ENCODE measurements around the gene SLC45A1. TPM values are rescaled to one million over a fixed set of nuclear protein-coding genes. Genes with fewer than 3 reads are reported as not detected.

The SLC45A1 gene
- total RNA-seq, 4 donors from 2014 or later, result 0.51 to 13.8 (median 7.4) TPM

DNA sequence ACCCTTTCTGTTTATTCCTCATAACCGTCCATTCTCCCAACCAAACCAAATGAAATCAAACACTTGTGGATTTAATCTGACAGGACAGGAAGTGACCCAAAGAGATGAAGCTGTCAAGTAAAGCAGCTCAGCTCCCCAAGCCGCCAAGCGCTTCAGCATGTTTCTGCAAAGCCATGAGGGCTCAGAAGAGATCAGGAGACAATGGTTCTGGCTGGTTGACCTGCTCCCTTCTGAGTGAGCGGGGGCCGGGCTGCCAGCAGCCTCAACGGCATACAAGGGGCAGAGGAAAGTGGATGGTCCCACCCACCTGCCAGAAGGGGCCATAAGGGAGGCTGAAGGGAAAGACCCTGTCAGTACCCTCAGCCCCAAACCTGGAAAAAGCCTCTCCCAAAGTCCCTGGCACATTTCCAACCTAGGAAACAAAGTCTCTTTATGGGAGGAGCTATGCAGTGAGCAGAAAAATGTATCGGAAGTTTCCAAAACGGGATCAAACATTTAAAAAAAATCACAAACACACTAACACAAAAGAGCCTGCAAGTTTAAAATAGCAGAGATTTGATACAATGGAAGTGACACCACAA, 45.4 kb downstream of the SLC45A1 start:
- DNase-seq, result peak; percentile 16 to 17
- Histone ChIP-seq H3K36me3 (no peaks in the 10 kb centered on the region), H3K4me3 (no peak overlapping the region), H3K9me3 (no peaks in the 10 kb centered on the region), H3K27me3 (no peaks in the 10 kb centered on the region), H3K27ac (peak overlapping the region; percentile 17 to 85), H3K4me1 (peaks cover 0 to 14% of the 10 kb centered on the region in 2 donors)
- intact Hi-C loops (cut with DNase I; ENCODE audit: low total_unique reads), result no loop called here
- TF ChIP-seq, protein P1, sequence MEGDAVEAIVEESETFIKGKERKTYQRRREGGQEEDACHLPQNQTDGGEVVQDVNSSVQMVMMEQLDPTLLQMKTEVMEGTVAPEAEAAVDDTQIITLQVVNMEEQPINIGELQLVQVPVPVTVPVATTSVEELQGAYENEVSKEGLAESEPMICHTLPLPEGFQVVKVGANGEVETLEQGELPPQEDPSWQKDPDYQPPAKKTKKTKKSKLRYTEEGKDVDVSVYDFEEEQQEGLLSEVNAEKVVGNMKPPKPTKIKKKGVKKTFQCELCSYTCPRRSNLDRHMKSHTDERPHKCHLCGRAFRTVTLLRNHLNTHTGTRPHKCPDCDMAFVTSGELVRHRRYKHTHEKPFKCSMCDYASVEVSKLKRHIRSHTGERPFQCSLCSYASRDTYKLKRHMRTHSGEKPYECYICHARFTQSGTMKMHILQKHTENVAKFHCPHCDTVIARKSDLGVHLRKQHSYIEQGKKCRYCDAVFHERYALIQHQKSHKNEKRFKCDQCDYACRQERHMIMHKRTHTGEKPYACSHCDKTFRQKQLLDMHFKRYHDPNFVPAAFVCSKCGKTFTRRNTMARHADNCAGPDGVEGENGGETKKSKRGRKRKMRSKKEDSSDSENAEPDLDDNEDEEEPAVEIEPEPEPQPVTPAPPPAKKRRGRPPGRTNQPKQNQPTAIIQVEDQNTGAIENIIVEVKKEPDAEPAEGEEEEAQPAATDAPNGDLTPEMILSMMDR (IDR thresholded peaks at IDR 0.05), result no peak
- no peak for TF ChIP-seq POLR2A (IDR thresholded peaks at IDR 0.05)

DNA sequence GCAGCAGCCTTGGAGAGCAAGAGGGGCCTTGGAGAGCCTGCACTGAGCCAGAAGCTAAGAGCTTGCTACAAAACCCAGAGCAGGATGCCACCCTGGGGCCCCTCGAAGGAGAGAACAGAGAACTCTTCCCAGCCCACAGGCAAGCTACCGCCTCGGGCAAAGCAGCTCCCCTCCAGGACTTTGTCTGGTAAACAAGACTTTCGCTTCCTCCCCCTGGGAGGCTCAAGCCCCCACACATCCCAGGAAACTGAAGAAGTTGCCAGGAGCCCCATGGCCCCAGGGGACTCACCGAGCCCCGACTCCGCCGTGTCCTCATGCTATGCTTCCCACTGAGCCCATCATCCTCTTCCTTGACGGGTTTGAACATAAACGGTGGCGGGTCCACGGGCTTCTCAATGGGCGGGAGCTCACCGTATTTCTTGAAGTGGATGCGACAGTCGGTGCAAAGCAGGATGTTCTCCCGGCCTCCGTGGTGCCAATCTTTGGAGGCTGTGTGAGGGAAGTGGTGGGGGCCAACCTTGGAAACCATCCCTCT, 45.9 kb downstream of the SLC45A1 start:
- no peaks in the 10 kb centered on the region for H3K27me3 ChIP-seq
- H3K4me3 ChIP-seq, result no peak overlapping the region
- H3K4me1 ChIP-seq, result peaks cover 0 to 14% of the 10 kb centered on the region in 2 donors
- no peak for TF ChIP-seq POLR2A (IDR thresholded peaks at IDR 0.05)
- TF ChIP-seq, protein P1 (IDR thresholded peaks at IDR 0.05), result no peak
- H3K27ac ChIP-seq, result peak overlapping the region; percentile 17 to 85
- peak; percentile 18 to 39 for DNase-seq
- intact Hi-C loops (cut with DNase I; ENCODE audit: low total_unique reads), result no loop called here
- no peaks in the 10 kb centered on the region for H3K36me3 ChIP-seq
- no peaks in the 10 kb centered on the region for H3K9me3 ChIP-seq

DNA sequence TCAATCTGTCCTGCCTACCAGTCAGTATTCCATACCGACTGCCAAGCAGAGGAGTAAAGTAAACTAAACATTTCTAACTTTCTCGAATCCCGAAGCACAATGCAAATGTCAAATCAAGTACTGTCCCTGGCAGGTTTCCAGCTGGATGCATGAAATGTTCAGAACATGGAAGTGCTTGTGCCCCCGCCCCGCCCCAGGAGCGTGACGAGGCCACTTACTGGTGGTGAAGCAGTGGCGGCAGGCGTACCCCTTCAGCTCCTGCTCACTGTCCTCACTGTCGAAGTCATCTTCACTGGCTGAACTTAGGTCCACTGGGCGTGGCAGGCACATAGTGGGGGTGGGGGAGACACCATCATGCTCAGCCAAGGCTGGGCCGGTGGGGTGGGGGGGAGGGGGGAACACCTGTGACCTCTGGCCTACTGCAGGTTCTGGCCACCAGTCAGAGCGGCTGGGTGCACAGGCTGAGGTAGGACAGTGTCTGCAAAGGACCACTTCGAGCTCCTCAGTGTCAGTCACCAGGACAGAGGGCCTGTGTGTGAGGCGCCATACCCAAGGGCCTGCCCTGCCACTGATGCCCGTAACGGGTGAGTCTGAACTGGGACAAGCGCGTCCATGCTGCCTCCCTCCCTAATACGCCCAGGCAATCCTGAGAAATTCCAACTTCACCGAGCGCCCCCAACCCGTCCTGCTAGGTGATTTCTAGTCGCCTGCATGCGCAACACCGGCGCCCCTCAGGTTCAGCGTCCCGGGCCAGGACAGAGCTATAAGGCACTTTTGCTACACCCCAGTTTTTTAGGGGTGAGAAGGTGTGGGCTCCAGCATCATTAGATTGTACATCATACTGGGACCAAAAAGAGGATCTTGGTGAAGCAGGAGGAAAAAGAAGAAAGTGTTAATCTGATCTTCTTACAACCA, 46.9 kb downstream of the SLC45A1 start:
- Histone ChIP-seq H3K4me3 (no peak overlapping the region), H3K4me1 (peaks cover 4 to 14% of the 10 kb centered on the region in 2 donors), H3K27ac (peak overlapping the region; percentile 17 to 85), H3K9me3 (no peaks in the 10 kb centered on the region), H3K27me3 (no peaks in the 10 kb centered on the region), H3K36me3 (no peaks in the 10 kb centered on the region)
- peak; percentile 15 to 58 for DNase-seq
- intact Hi-C loops (cut with DNase I; ENCODE audit: low total_unique reads), result no loop called here
- TF ChIP-seq POLR2A (IDR thresholded peaks at IDR 0.05), result no peak
- TF ChIP-seq, protein P1 (IDR thresholded peaks at IDR 0.05), result no peak

DNA sequence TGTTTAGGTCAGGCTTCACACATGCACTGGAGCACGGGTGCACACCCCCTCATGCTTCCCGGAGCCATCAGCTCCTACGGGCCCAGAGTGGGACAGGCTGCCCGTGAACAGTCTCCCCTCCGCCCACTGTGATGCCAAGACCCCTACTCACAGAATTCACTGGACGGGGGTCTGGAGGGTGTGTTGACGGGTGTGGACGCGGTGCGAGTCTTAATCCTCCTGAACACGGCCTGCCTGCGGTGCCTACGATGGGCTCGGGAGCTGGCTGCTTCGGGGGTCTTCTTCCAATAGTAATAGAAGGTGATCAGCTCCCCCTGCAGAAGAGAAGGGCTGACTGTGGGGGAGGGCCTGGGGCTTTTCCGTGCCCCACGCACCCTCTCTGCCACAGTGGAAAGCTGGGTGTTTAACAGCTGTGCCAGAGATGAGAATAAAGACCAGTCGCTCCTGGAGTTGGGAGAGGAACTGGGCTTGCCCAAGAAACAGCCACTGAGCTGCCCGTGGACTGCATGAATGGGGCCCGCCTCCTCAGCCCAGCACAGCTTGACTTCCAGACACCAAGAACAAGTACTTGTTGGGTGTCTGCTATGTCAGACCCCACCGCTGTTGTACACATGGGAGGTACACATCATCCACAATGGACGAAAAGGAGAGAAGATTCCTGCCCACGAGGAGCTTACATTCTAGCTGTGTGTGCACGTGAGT, 47.9 kb downstream of the SLC45A1 start:
- intact Hi-C loops (cut with DNase I; ENCODE audit: low total_unique reads), result no loop called here
- peak overlapping the region; percentile 38 to 85 for H3K27ac ChIP-seq
- TF ChIP-seq, protein P1 (IDR thresholded peaks at IDR 0.05), result no peak
- no peak for TF ChIP-seq POLR2A (IDR thresholded peaks at IDR 0.05)
- no peak overlapping the region for H3K4me3 ChIP-seq
- H3K9me3 ChIP-seq, result no peaks in the 10 kb centered on the region
- peak in 1 of 2 donors; percentile 19 for DNase-seq
- no peaks in the 10 kb centered on the region for H3K36me3 ChIP-seq
- H3K27me3 ChIP-seq, result no peaks in the 10 kb centered on the region
- H3K4me1 ChIP-seq, result peaks cover 4 to 14% of the 10 kb centered on the region in 2 donors

Measured in uterus (tissue), 4 donors.